GM20431 (cell line): ENCODE measurements around the gene OSBPL3.

Experiments
- in situ Hi-C: fragments of 300-500 bp; cut with MseI, MboI; formaldehyde crosslinking; loops from one replicate; pipeline ENCODE4 v1.15.0; 2020; ENCODE audit warnings: low sequenced_read_pairs; ENCODE audit not compliant: unreplicated experiment

Gene OSBPL3

DNA sequence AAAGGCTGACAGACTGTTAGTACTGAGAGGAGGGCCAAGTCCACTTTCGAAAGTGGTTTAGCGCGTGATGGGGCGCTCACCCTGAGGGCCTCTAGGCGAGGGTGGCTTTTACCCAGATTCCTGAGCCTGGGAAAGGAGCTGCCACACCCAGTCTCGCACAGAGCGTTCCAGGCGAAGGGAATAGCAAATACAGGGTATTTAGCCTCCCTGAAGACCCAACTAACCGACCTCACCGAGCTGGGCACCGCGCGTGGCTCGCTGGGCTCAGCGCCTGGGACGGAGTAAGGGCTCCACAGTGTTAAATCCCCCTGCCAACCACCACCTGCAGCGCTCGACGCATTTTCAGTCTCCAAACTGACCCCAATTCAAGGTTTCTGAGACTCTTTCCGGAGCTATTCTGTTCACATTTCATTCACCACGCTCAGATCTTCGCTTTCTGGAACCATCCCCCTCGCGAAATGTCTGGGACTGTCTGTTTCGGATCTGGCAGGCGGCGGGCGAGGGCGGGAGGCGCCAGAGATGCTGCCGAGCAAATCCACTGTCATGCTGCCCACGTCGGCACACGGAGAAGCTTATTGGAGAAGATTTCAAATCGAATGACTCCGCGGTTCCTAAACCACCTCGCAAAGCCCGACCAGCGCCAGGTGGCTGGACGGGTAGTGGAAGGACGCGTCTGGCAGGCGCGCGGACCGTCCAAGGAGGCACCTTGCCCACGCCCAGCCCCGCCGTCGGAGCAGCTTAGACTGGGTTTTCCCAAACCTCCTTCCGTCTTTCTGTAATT is 1.4 kb upstream of the OSBPL3 start:
- in situ Hi-C loops, result loop anchor here (10.0 kb wide), 2 partner anchors 83 to 167 kb away; no protein-coding TSS in a partner anchor

GRCh38 chr7:24980534-24981170 is 674 bp upstream of the OSBPL3 start:
- in situ Hi-C loops, result loop anchor here (10.0 kb wide), 2 partner anchors 84 to 166 kb away; no protein-coding TSS in a partner anchor

DNA sequence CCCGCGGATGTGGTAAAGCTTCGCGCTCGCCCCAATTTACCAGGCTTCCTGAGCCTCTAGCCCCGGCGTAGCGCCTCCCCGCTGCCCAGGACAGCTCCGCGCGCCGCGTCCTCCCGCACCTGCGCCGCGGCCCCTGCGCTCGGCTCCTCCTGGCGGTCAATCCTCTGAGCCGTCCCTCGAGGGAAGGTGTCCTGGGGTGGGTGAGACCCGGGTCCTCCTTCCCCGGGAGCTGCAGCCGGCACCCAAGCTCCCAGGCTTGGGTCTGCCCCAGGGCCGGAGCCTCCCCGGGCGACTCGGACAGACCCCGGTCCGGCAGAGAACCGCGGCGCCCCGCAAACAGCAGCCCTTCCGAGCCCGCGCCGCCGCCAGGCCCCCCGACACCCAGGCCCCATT is 512 bp downstream of the OSBPL3 start:
- in situ Hi-C loops, result no loop called here

DNA sequence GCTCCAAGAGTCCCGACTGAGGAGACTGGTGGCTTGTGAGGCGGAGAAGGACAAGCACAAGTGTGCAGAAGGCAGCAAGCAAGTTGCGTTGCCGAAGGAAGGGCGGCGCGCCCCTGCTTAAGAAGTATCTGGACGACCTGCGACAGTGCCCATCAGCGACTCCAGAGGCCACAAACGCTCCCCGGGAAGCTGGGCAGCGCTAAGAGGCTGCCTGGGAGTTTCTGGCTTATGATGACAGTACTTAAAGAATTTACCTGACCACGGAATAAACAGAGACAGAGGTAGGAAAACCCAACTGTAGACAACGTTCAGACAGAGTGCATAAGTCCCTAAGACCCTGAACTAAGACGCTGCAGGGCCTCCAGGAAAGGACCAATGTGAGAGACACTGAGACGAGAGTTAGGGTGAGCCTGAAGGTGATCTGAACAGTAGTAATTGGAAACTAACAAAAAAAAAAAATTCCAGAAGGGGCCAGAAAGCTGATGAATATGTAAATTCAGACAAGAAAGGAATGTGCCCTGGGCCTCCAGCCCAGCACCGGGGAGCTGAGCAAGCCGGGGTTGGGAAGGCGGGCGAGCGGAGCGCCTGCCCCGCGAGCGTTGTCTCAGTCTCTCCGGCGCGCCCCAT is 1.0 kb downstream of the OSBPL3 start:
- in situ Hi-C loops, result no loop called here

DNA sequence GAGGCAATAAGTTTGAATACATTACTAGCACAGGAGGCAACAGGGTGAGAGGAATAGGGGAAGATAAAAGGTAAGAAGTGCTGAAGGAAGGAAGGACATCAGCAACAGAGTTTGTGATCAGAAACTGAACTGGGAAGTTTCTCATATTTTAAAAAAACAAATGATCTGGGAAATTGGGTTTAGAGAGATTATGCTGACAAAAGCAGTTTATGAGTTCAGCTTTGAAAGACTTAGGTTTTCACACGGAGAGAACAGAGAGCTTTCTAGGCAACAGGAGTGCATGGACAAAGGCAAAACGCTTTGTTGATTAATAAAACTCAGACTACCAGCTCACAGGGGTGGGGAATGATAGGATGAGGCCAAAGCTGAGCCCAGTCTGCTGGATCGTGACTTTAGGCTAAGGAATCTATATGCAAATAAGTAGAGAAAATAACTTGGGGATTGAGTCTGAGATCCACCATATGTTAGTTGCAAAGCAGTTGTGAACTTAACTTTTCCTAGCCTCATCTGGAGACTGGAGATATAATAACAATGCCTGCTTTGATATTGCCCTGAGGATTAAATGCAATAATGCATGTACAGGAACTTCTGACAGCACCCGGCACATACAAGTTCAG is 4.2 kb downstream of the OSBPL3 start:
- in situ Hi-C loops, result no loop called here

- in situ Hi-C loops, result no loop called here
Observed at GRCh38 chr7:24975172-24975571, 4.8 kb downstream of the OSBPL3 start.

DNA sequence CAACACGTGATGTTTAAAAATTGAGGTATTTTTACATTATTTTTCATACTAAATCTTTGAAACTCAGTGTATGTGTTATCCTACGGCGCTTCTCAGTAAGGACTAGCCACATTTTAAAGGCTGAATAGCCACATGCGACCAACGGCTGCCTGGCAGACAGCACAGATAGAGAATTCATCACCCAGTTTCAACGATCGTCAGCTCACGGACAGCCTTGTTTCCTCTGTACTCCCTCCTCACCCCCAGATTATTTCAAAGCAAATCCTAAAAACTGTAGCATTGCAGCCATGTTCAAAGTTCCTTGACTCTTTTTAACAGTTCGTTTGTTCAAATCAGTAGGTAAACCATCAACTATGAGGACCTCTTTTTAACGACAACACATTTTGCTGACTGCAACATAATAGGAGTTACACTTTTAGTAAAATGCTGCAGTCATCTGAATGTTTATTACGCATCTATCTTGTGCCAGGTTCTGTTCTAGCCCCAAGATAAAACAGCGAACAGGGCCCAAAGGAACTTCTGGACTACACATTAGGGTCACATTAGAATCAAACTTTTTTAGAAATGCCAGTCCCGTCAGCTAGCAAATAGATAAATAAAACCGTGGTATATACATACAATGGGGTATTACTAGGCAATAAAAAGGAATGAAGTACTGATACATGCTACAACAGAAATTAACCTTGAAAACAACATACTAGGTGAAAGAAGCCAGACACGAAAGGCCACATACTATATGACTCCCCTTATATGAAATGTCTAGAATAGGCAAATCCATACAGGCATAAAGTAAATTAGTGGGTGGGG is 5.7 kb downstream of the OSBPL3 start:
- in situ Hi-C loops, result no loop called here

- in situ Hi-C loops, result no loop called here
Observed at GRCh38 chr7:24972991-24973390, 7.0 kb downstream of the OSBPL3 start.

DNA sequence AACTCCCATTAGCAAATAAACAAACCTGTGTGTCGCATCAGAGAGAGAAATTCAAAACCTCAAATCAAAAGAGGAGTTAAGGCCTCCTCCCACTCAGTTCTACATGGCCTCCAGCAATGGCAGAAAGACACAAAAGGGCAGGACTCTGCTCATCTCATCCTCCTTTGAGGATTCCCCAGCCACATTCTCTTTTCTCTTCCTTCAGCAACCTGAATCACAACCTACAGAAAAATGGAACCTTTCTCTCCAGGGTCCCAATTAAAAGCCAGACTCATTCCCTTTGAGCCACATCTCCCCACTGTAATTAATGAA is 7.9 kb downstream of the OSBPL3 start:
- in situ Hi-C loops, result no loop called here

GRCh38 chr7:24971333-24972165 is 8.4 kb downstream of the OSBPL3 start:
- in situ Hi-C loops, result no loop called here

- in situ Hi-C loops, result no loop called here
Observed at GRCh38 chr7:24970676-24971075, 9.3 kb downstream of the OSBPL3 start.

DNA sequence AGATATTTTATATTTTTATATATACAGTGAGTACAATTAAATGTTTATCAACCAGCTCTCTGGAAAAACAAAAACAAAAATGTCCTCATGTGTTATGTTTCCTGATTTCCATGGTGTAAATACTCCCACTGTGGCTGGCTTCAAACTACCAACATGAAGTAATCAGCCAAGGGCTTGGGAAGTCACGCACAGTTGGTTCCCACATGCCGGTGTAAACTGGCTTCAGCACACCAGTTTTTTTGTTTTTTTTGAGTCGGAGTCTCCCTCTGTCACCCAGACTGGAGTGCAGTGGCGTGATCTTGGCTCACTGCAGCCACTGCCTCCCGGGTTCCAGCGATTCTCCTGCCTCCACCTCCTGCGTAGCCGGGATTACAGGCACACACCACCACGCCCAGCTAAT is 11.8 kb downstream of the OSBPL3 start:
- in situ Hi-C loops, result no loop called here

GRCh38 chr7:24967696-24968095 is 12.3 kb downstream of the OSBPL3 start:
- in situ Hi-C loops, result no loop called here

GRCh38 chr7:24966802-24967201 is 13.2 kb downstream of the OSBPL3 start:
- in situ Hi-C loops, result no loop called here

GRCh38 chr7:24965831-24966708 is 13.9 kb downstream of the OSBPL3 start:
- in situ Hi-C loops, result no loop called here

DNA sequence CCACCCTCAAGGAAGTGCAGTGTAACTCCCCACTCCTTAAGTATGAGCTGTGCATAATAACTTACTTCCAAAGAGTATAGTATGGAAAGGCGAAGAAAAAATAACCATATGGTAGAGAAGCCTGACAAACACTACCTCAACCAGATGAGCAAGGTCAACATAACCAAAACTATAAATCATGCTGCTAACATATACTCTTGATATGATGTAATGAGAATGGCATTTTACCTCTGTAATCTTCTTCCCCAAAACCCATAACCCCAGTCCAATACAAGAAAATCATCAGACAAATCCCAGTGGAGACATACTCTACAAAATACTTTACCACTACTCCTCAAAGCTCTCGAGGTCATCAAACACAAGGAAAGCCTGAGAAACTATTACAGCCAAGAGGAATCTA is 15.8 kb downstream of the OSBPL3 start:
- in situ Hi-C loops, result no loop called here

- in situ Hi-C loops, result no loop called here
Observed at GRCh38 chr7:24963218-24963617, 16.8 kb downstream of the OSBPL3 start.

- in situ Hi-C loops, result no loop called here
Observed at GRCh38 chr7:24962418-24962962, 17.5 kb downstream of the OSBPL3 start.
